ENCODE data around the gene KCNG2. TPM values are rescaled to one million over a fixed set of nuclear protein-coding genes. Genes with fewer than 3 reads are reported as not detected.

Gene KCNG2
- total and polyA plus RNA-seq, 10 of the 15 experiments (the other 5 are each of a cell fraction or from before 2014, with no cell fraction given) = 0.20 to 0.23 TPM; not detected in 8

- Histone ChIP-seq H3K9me3 (replicated peaks; ENCODE audit: control insufficient read depth, insufficient read depth, low read length) (no peaks in the 10 kb centered on the region; the same call in 2 of the 3 replicates), H3K27ac (ENCODE audit: control insufficient read depth, insufficient read depth) (no peak overlapping the region), H3K4me1 (ENCODE audit: control insufficient read depth, insufficient read depth, low read length) (peaks cover 3% of the 10 kb centered on the region; the same call in 1 of the 2 replicates), H3K9ac (ENCODE audit: control insufficient read depth, insufficient read depth, low read length) (no peak overlapping the region), H2AFZ (ENCODE audit: control insufficient read depth, low read depth, low read length) (no peak overlapping the region), H3K4me3 (no peak overlapping the region), H3K36me3 (ENCODE audit: control insufficient read depth in 2 of 2, insufficient read depth in 2 of 2, low read length in 1 of 2) (peaks cover 0 to 8% of the 10 kb centered on the region in 2 experiments; a peak in 3 of 4 replicates), H3K79me2 (ENCODE audit: control insufficient read depth, insufficient read depth, low read length) (no peaks in the 10 kb centered on the region), H3K27me3 (replicated peaks in 1 of 2; ENCODE audit: control insufficient read depth in 2 of 2, insufficient read depth in 2 of 2, low read length in 1 of 2) (no peaks in the 10 kb centered on the region), H3K4me2 (ENCODE audit: control insufficient read depth, insufficient read depth) (no peak overlapping the region), H4K20me1 (ENCODE audit: control insufficient read depth, insufficient read depth) (no peaks in the 10 kb centered on the region)
- ChIA-PET POLR2A (no interaction called here), CTCF (interaction anchor here (1.4 kb wide), 1 partner anchor 57 kb away, joined by 3 read pairs; no protein-coding TSS in a partner anchor), RAD21 (ENCODE audit: unreplicated experiment) (interaction anchor here (0.9 kb wide), 1 partner anchor 16 kb away, joined by 4 read pairs; no protein-coding TSS in a partner anchor), SMC1A (ENCODE audit: uncharacterized antibody, unreplicated experiment) (interaction anchor here (0.8 to 1.6 kb wide), 3 partner anchors 38 to 66 kb away, joined by 3 to 4 read pairs (median 3); no protein-coding TSS in a partner anchor)
- intact Hi-C loops (cut with micrococcal nuclease; ENCODE audit: unreplicated experiment) (no loop called here), in situ Hi-C loops (cut with MboI) (no loop called here)
- WGBS (ENCODE audit: insufficient coverage, insufficient replicate concordance, low lambda C conversion rate, missing lambda C conversion rate) = 100% methylated on average over 2 of the region's 2 CpGs
- no TSS peak for BruUV-seq (replicated peaks)
- no peak for DNase-seq (ENCODE audit: low read depth, low spot score)
- TF ChIP-seq SUZ12 (IDR thresholded peaks at IDR 0.05; ENCODE audit: unreplicated experiment) = no peak
- TF ChIP-seq ZBTB11 (CRISPR knock-in tag; IDR thresholded peaks at IDR 0.05) = no peak
- TF ChIP-seq E2F4 (IDR thresholded peaks at IDR 0.05; ENCODE audit: low read depth, low read length) = no peak
- TF ChIP-seq MAX (IDR thresholded peaks at IDR 0.05; ENCODE audit: low read depth, low read length) = no peak
- TF ChIP-seq PML (IDR thresholded peaks at IDR 0.05; ENCODE audit: low read length) = no peak
- no peak for TF ChIP-seq PRDM15 (CRISPR knock-in tag; IDR thresholded peaks at IDR 0.05)
- FAIRE-seq = no peak
- ATAC-seq = no peak
These were observed 109.0 kb downstream of the KCNG2 start for GRCh38 chr18:79906706-79907105.

Data from GM12878 (cell line).